22Rv1 (cell line): ENCODE data around the gene GRAMD1B.

Source experiments
- ZFX ChIP-seq: fragments of 450-650 bp; IDR thresholded peaks from 2 replicates; pipeline ENCODE4 v1.6.1; 2017; ENCODE audit warnings: antibody characterized with exemption, borderline replicate concordance
- TF ChIP-seq, protein P1 (sequence below): fragments of 450-650 bp; IDR thresholded peaks from 2 replicates; pipeline ENCODE4 v1.5.1; 2017; ENCODE audit warnings: mild to moderate bottlenecking

DNA sequence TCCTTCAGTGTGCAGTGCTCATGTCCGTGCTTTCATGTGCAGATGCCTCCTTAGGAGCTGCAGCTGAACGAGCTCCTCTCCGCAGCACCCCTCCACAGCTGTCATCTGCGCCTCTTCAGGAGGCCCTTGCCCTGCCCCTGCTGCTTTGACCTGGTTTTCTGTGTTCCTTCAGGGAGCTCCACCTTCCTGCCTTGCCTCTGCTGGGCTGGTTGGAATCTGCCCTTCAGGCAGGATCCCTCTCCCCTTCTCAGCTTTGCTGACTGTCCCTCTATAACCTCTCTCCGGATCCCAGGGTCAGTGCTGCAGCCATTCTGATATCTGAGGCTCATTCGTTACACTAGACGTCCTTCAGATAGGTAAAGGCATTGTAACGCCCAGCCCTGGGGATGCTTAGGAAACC is 156.5 kb downstream of the GRAMD1B start:
- TF ChIP-seq, protein P1, sequence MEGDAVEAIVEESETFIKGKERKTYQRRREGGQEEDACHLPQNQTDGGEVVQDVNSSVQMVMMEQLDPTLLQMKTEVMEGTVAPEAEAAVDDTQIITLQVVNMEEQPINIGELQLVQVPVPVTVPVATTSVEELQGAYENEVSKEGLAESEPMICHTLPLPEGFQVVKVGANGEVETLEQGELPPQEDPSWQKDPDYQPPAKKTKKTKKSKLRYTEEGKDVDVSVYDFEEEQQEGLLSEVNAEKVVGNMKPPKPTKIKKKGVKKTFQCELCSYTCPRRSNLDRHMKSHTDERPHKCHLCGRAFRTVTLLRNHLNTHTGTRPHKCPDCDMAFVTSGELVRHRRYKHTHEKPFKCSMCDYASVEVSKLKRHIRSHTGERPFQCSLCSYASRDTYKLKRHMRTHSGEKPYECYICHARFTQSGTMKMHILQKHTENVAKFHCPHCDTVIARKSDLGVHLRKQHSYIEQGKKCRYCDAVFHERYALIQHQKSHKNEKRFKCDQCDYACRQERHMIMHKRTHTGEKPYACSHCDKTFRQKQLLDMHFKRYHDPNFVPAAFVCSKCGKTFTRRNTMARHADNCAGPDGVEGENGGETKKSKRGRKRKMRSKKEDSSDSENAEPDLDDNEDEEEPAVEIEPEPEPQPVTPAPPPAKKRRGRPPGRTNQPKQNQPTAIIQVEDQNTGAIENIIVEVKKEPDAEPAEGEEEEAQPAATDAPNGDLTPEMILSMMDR: no peak
- no peak for TF ChIP-seq ZFX
